HEK293 (cell line): ENCODE measurements around the gene DGKK.

Experiments
- CTCF ChIA-PET: fragments of 350-600 bp; formaldehyde crosslinking; extraction: SDS; loops from one replicate; lab custom pipeline; 2021; ENCODE audit warnings: antibody characterized with exemption; lab: Yijun Ruan, JAX
- POLR2A ChIA-PET: fragments of 300-600 bp; formaldehyde crosslinking; extraction: SDS; loops from one replicate; lab custom pipeline; 2020; ENCODE audit warnings: antibody characterized with exemption, inconsistent platforms; lab: Yijun Ruan, JAX
- H3K27ac ChIP-seq: fragments of 200-500 bp; sonication (Bioruptor generic); 2 replicates; pipeline ENCODE4 v1.5.1; 2014; ENCODE audit warnings: low read depth, low read length, control low read depth, inconsistent platforms; ENCODE audit errors: extremely low read depth
- H3K36me3 ChIP-seq, 2 experiments: fragments of 200-500 bp in 1 of 2; sonication (Bioruptor generic) in 1 of 2; 1 replicate in 1 of 2; 2 replicates in 1 of 2; pipeline ENCODE4 v1.5.1; 2014 to 2017; ENCODE audit warnings: inconsistent platforms in 2 of 2, low read length in 2 of 2; ENCODE audit not compliant: control insufficient read depth in 2 of 2, insufficient read depth in 1 of 2
- H3K4me1 ChIP-seq: fragments of 200-500 bp; sonication (Bioruptor generic); 2 replicates; pipeline ENCODE4 v1.5.1; 2014; ENCODE audit warnings: mild to moderate bottlenecking, low read length, inconsistent platforms; ENCODE audit not compliant: control insufficient read depth, insufficient read depth
- H3K4me3 ChIP-seq: 2 replicates; pipeline ENCODE4 v1.5.1; 2011; ENCODE audit warnings: low read depth, mild to moderate bottlenecking, control low read depth, low read length, moderate library complexity
- H3K9me3 ChIP-seq: fragments of 200-500 bp; sonication (Bioruptor generic); 2 replicates; pipeline ENCODE4 v1.5.1; 2014; ENCODE audit warnings: low read depth, low read length, inconsistent platforms; ENCODE audit not compliant: control insufficient read depth, insufficient read depth
- BCL6B ChIP-seq: fragments of 450-650 bp; formaldehyde crosslinking; IDR thresholded peaks from 2 replicates; pipeline ENCODE4 v1.5.1; 2017; ENCODE audit warnings: missing biosample characterization, missing genetic modification characterization
- HOXD13 ChIP-seq: sonication (generic); formaldehyde crosslinking; IDR thresholded peaks from 2 replicates; pipeline ENCODE4 v1.8.0; 2022; ENCODE audit warnings: missing genetic modification reagents, borderline replicate concordance
- KLF9 ChIP-seq: fragments of 450-650 bp; formaldehyde crosslinking; IDR thresholded peaks from 2 replicates; pipeline ENCODE4 v1.5.1; 2016; ENCODE audit warnings: missing biosample characterization, missing genetic modification characterization, low read depth
- PRDM6 ChIP-seq: fragments of 450-650 bp; formaldehyde crosslinking; IDR thresholded peaks from 2 replicates; pipeline ENCODE4 v1.5.1; 2017; ENCODE audit warnings: missing biosample characterization, missing genetic modification characterization
- REPIN1 ChIP-seq: fragments of 450-650 bp; formaldehyde crosslinking; IDR thresholded peaks from 2 replicates; pipeline ENCODE4 v1.5.1; 2017; ENCODE audit warnings: missing biosample characterization, missing genetic modification characterization, low read depth
- ZBTB10 ChIP-seq: fragments of 450-650 bp; formaldehyde crosslinking; IDR thresholded peaks from 2 replicates; pipeline ENCODE4 v1.5.1; 2016; ENCODE audit warnings: missing biosample characterization, missing genetic modification characterization
- ZBTB44 ChIP-seq: fragments of 450-650 bp; IDR thresholded peaks from 2 replicates; pipeline ENCODE4 v1.5.1; 2018; ENCODE audit warnings: missing biosample characterization, mild to moderate bottlenecking, missing genetic modification characterization
- ZNF146 ChIP-seq: fragments of 450-650 bp; formaldehyde crosslinking; IDR thresholded peaks from 2 replicates; pipeline ENCODE4 v1.5.1; 2016; ENCODE audit warnings: missing biosample characterization, missing genetic modification characterization
- ZNF169 ChIP-seq: fragments of 450-650 bp; formaldehyde crosslinking; IDR thresholded peaks from 2 replicates; pipeline ENCODE4 v1.5.1; 2016; ENCODE audit warnings: missing biosample characterization, missing genetic modification characterization
- ZNF302 ChIP-seq: fragments of 450-650 bp; formaldehyde crosslinking; IDR thresholded peaks from 2 replicates; pipeline ENCODE4 v1.5.1; 2016; ENCODE audit warnings: missing biosample characterization, missing genetic modification characterization, low read depth
- ZNF354C ChIP-seq: fragments of 450-650 bp; formaldehyde crosslinking; IDR thresholded peaks from 2 replicates; pipeline ENCODE4 v1.5.1; 2016; ENCODE audit warnings: missing biosample characterization, missing genetic modification characterization, low read depth, borderline replicate concordance
- ZNF391 ChIP-seq: fragments of 450-650 bp; formaldehyde crosslinking; IDR thresholded peaks from 2 replicates; pipeline ENCODE4 v1.5.1; 2016; ENCODE audit warnings: low read depth, missing biosample characterization, missing genetic modification characterization, borderline replicate concordance
- ZNF404 ChIP-seq: fragments of 450-650 bp; formaldehyde crosslinking; IDR thresholded peaks from 2 replicates; pipeline ENCODE4 v1.5.1; 2017; ENCODE audit warnings: missing biosample characterization, missing genetic modification characterization
- ZNF423 ChIP-seq: fragments of 450-650 bp; formaldehyde crosslinking; IDR thresholded peaks from 2 replicates; pipeline ENCODE4 v1.5.1; 2016; ENCODE audit warnings: missing biosample characterization, missing genetic modification characterization
- ZNF473 ChIP-seq: fragments of 450-650 bp; formaldehyde crosslinking; IDR thresholded peaks from 2 replicates; pipeline ENCODE4 v1.5.1; 2017; ENCODE audit warnings: missing biosample characterization, missing genetic modification characterization
- ZNF513 ChIP-seq: fragments of 450-650 bp; IDR thresholded peaks from 2 replicates; pipeline ENCODE4 v1.5.1; 2018; ENCODE audit warnings: missing biosample characterization, missing genetic modification characterization
- ZNF561 ChIP-seq: fragments of 450-650 bp; IDR thresholded peaks from 2 replicates; pipeline ENCODE4 v1.5.1; 2018; ENCODE audit warnings: missing biosample characterization, missing genetic modification characterization, borderline replicate concordance
- ZNF596 ChIP-seq: fragments of 450-650 bp; IDR thresholded peaks from 2 replicates; pipeline ENCODE4 v1.5.0; 2018; ENCODE audit warnings: missing biosample characterization, mild to moderate bottlenecking, missing genetic modification characterization, moderate library complexity
- ZNF645 ChIP-seq: fragments of 450-650 bp; formaldehyde crosslinking; IDR thresholded peaks from 2 replicates; pipeline ENCODE4; 2016; ENCODE audit warnings: missing biosample characterization, missing genetic modification characterization
- ZNF670 ChIP-seq: fragments of 450-650 bp; formaldehyde crosslinking; IDR thresholded peaks from 2 replicates; pipeline ENCODE4 v1.5.1; 2016; ENCODE audit warnings: missing biosample characterization, missing genetic modification characterization, low read depth
- ZNF677 ChIP-seq: fragments of 450-650 bp; IDR thresholded peaks from 2 replicates; pipeline ENCODE4 v1.5.0; 2018; ENCODE audit warnings: missing biosample characterization, mild to moderate bottlenecking, missing genetic modification characterization, moderate library complexity
- ZXDB ChIP-seq: fragments of 450-650 bp; formaldehyde crosslinking; IDR thresholded peaks from 2 replicates; pipeline ENCODE4 v1.5.1; 2016; ENCODE audit warnings: missing biosample characterization, missing genetic modification characterization

Gene DGKK

GRCh38 chrX:50436797-50437196, 33.8 kb downstream of the DGKK start:
- Histone ChIP-seq H3K9me3 (no peaks in the 10 kb centered on the region), H3K36me3 (no peaks in the 10 kb centered on the region), H3K4me1 (no peaks in the 10 kb centered on the region), H3K4me3 (no peak overlapping the region), H3K27ac (no peak overlapping the region)
- ChIA-PET CTCF (interaction anchor here (0.8 kb wide), 1 partner anchor 9 kb away, joined by 3 read pairs; no protein-coding TSS in a partner anchor), POLR2A (no interaction called here)
- TF ChIP-seq ZNF169 (tag by site-specific recombination), result no peak
- TF ChIP-seq ZNF404, result no peak
- no peak for TF ChIP-seq HOXD13 (CRISPR knock-in tag)
- no peak for TF ChIP-seq ZNF302
- TF ChIP-seq ZNF391, result no peak
- TF ChIP-seq ZNF423 (tag by site-specific recombination), result no peak
- no peak for TF ChIP-seq ZXDB (tag by site-specific recombination)
- no peak for TF ChIP-seq ZNF645 (tag by site-specific recombination)
- TF ChIP-seq ZNF473, result no peak
- TF ChIP-seq ZBTB10 (tag by site-specific recombination), result no peak
- TF ChIP-seq ZNF670 (tag by site-specific recombination), result no peak
- TF ChIP-seq PRDM6 (tag by site-specific recombination), result no peak
- TF ChIP-seq ZNF561, result no peak
- no peak for TF ChIP-seq KLF9 (tag by site-specific recombination)
- TF ChIP-seq REPIN1 (tag by site-specific recombination), result no peak
- no peak for TF ChIP-seq ZNF677
- TF ChIP-seq ZNF596 (tag by site-specific recombination), result no peak
- TF ChIP-seq ZNF513 (tag by site-specific recombination), result no peak

GRCh38 chrX:50432829-50433289, 37.8 kb downstream of the DGKK start:
- ChIA-PET CTCF (no interaction called here), POLR2A (no interaction called here)
- H3K27ac ChIP-seq, result no peak overlapping the region
- H3K36me3 ChIP-seq, result no peaks in the 10 kb centered on the region
- no peaks in the 10 kb centered on the region for H3K4me1 ChIP-seq
- H3K4me3 ChIP-seq, result no peak overlapping the region
- no peaks in the 10 kb centered on the region for H3K9me3 ChIP-seq
- no peak for TF ChIP-seq ZNF146
- no peak for TF ChIP-seq ZBTB10 (tag by site-specific recombination)
- no peak for TF ChIP-seq ZNF354C (tag by site-specific recombination)
- no peak for TF ChIP-seq ZBTB44 (tag by site-specific recombination)
- TF ChIP-seq BCL6B (tag by site-specific recombination), result no peak
